CD4-positive, CD25-positive, alpha-beta regulatory T cell (primary cell): ENCODE data around the gene IQGAP3. TPM values are rescaled to one million over a fixed set of nuclear protein-coding genes. Genes with fewer than 3 reads are reported as not detected.
"Not testable (repeated sequence)": the region's sequence is repeated elsewhere in the genome, so short reads cannot be mapped to it uniquely, and the experiment has no call there.

Experiments
- ATAC-seq, 2 donors: fragments of 150-1000 bp; cut with Tn5 transposase; one replicate each; pipeline ENCODE4 v1.10.0; 2021; ENCODE audit warnings: low read depth in 2 of 2, moderate number of reproducible peaks in 2 of 2, moderate library complexity in 1 of 2
- DNase-seq, 3 donors: peaks; one replicate each; pipeline versions ENCODE4 v3.0.0 to v3.0.0-alpha.2; 2012 to 2022; ENCODE audit warnings: mixed read lengths in 1 of 3
- H3K27ac ChIP-seq: one replicate; pipeline ENCODE4 v1.7.0; 2013; ENCODE audit warnings: mild to moderate bottlenecking, low read length; ENCODE audit not compliant: insufficient read depth, poor library complexity, severe bottlenecking
- H3K27me3 ChIP-seq: one replicate; pipeline ENCODE4 v1.7.0; 2013; ENCODE audit warnings: low read length; ENCODE audit not compliant: control insufficient read depth, insufficient read depth
- H3K36me3 ChIP-seq: one replicate; pipeline ENCODE4 v1.7.0; 2013; ENCODE audit warnings: mild to moderate bottlenecking, low read length, moderate library complexity; ENCODE audit not compliant: control insufficient read depth, insufficient read depth
- H3K4me1 ChIP-seq: 2 replicates; pipeline ENCODE4 v1.7.0; 2013; ENCODE audit warnings: mild to moderate bottlenecking, low read length; ENCODE audit not compliant: insufficient read depth, control insufficient read depth, poor library complexity, severe bottlenecking
- H3K4me3 ChIP-seq: one replicate; pipeline ENCODE4 v1.7.0; 2013; ENCODE audit warnings: low read depth, mild to moderate bottlenecking, low read length, moderate library complexity
- H3K9me3 ChIP-seq, 2 experiments: 1 replicate in 1 of 2; 2 replicates in 1 of 2; pipeline ENCODE4 v1.7.0; 2013; ENCODE audit warnings: low read length in 2 of 2, mild to moderate bottlenecking in 1 of 2, moderate library complexity in 1 of 2; ENCODE audit not compliant: control insufficient read depth in 2 of 2
- H3K27ac Mint-ChIP-seq, 3 donors: one replicate each; pipeline ENCODE4 v1.8.0; 2020 to 2022; ENCODE audit warnings: mild to moderate bottlenecking in 3 of 3, mixed read lengths in 3 of 3, moderate library complexity in 2 of 3
- H3K27me3 Mint-ChIP-seq: one replicate; pipeline ENCODE4 v1.8.0; 2022; ENCODE audit warnings: mild to moderate bottlenecking, mixed read lengths
- H3K36me3 Mint-ChIP-seq: one replicate; pipeline ENCODE4 v1.8.0; 2020; ENCODE audit warnings: mixed read lengths
- H3K4me1 Mint-ChIP-seq, 4 donors: one replicate each; pipeline ENCODE4 v1.8.0; 2020 to 2022; ENCODE audit warnings: mixed read lengths in 4 of 4, mild to moderate bottlenecking in 1 of 4
- H3K4me3 Mint-ChIP-seq, 4 donors: one replicate each; pipeline ENCODE4 v1.8.0; 2020 to 2022; ENCODE audit warnings: mild to moderate bottlenecking in 4 of 4, mixed read lengths in 4 of 4, moderate library complexity in 3 of 4
- H3K9me3 Mint-ChIP-seq, 7 donors: one replicate each; pipeline ENCODE4 v1.8.0; 2020 to 2022; ENCODE audit warnings: mixed read lengths in 7 of 7, mild to moderate bottlenecking in 3 of 7, moderate library complexity in 2 of 7
- polyA plus RNA-seq, 4 donors: library from polyadenylated mRNA; unstranded; fragments of 300-500 nt; fragmentation: Illumina TruSeq; gene quantifications; one replicate each; pipeline ENCODE4 v1.2.3, GENCODE V29; 2021
- total RNA-seq: library from RNA; stranded (reverse); gene quantifications from one replicate; pipeline ENCODE4 v1.2.3, GENCODE V29; 2022

Gene IQGAP3
- total and polyA plus RNA-seq, 5 donors from 2014 or later: 0.05 to 0.98 (median 0.10) TPM

GRCh38 chr1:156592910-156593660 lies 20.7 kb upstream of the IQGAP3 start:
- Histone ChIP-seq H3K9me3 (no peaks in the 10 kb centered on the region), H3K36me3 (peaks cover 43% of the 10 kb centered on the region), H3K4me3 (no peak overlapping the region), H3K4me1 (peaks cover 16% of the 10 kb centered on the region), H3K27me3 (no peaks in the 10 kb centered on the region), H3K27ac (peak overlapping the region; percentile 74)
- Mint-ChIP-seq H3K27ac (peak overlapping the region; percentile 48 to 96 (median 86)), H3K27me3 (no peaks in the 10 kb centered on the region), H3K9me3 (no peaks in the 10 kb centered on the region), H3K4me3 (peak overlapping the region; percentile 78 to 94 (median 86)), H3K36me3 (peaks cover 22% of the 10 kb centered on the region), H3K4me1 (peaks cover 0 to 30% (median 18%) of the 10 kb centered on the region in 4 donors)
- DNase-seq (peak in 1 of 3 donors; percentile 27), ATAC-seq (no peak)

DNA sequence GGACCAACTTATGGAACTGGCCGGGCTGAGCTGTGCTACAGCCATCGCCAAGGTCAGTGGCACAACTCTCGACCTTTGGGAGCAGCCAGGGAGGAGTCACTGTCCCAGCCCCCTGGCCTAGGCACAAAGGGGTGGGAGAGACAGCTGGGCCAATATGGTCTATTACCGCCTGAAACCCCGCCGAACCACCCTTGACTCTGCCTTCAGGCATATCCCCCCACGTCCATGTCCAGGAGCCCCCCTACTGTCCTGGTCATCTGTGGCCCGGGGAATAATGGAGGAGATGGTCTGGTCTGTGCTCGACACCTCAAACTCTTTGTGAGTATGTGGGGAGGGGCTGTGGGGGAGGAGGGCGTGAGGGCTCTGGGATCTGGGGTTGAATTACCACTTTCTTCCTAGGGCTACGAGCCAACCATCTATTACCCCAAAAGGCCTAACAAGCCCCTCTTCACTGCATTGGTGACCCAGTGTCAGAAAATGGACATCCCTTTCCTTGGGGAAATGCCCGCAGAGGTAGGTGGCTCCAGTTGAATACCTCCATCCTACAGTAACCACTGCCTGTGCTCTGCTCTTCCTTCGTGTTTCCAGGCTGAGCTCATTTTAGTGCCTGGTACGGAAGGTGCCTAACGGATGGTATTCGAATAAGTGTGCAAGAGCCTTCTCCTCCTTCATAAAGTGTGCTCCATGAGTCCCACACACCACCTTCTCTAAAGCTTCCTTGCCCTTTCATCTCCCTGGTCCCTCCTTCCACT lies 20.0 kb upstream of the IQGAP3 start:
- Histone ChIP-seq H3K36me3 (peaks cover 35% of the 10 kb centered on the region), H3K27ac (peak overlapping the region; percentile 74), H3K9me3 (no peaks in the 10 kb centered on the region), H3K4me3 (peak overlapping the region; percentile 37), H3K4me1 (peaks cover 16% of the 10 kb centered on the region), H3K27me3 (no peaks in the 10 kb centered on the region)
- Mint-ChIP-seq H3K4me1 (peaks cover 0 to 30% (median 17%) of the 10 kb centered on the region in 4 donors), H3K4me3 (peak overlapping the region; percentile 78 to 94 (median 86)), H3K27ac (peak overlapping the region; percentile 33 to 96 (median 86)), H3K36me3 (peaks cover 19% of the 10 kb centered on the region), H3K27me3 (no peaks in the 10 kb centered on the region), H3K9me3 (no peaks in the 10 kb centered on the region)
- ATAC-seq: no peak
- DNase-seq: no peak

- Mint-ChIP-seq H3K4me3 (peak within 1 kb of the TSS; percentile 89 to 94 (median 92)), H3K4me1 (peaks cover 0 to 30% (median 14%) of the 10 kb centered on the region in 4 donors), H3K36me3 (peaks cover 12% of the 10 kb centered on the region), H3K27me3 (no peaks in the 10 kb centered on the region), H3K9me3 (no peaks in the 10 kb centered on the region), H3K27ac (peak within 1 kb of the TSS; percentile 93 to 96 (median 96))
- DNase-seq (peak; percentile 66 to 77 (median 71)), ATAC-seq (peak; percentile 93)
- Histone ChIP-seq H3K27ac (peak within 1 kb of the TSS; percentile 74), H3K9me3 (no peaks in the 10 kb centered on the region), H3K4me1 (peaks cover 16% of the 10 kb centered on the region), H3K27me3 (no peaks in the 10 kb centered on the region), H3K36me3 (peaks cover 28% of the 10 kb centered on the region), H3K4me3 (peak within 1 kb of the TSS; percentile 84)
These were observed 19.2 kb upstream of the IQGAP3 start, which contains the start of gene NAXE for GRCh38 chr1:156591432-156592157. NAXE (plus strand) TSS chr1:156591776; CDS start chr1:156591805, 29 bp downstream.

DNA sequence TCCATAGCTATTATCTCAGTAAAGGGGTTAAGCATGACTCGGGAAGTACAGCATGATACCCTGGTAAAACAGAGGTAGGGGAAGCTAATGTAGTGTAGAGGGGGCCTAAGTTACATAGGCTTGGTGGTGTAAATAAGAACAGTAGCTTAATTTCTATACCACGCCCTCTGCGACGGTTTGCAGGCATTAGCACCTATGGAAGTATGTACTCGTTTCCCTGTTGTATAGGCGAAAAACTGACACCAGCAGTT lies 18.7 kb upstream of the IQGAP3 start:
- peak overlapping the region; percentile 93 to 96 (median 96) for H3K27ac Mint-ChIP-seq
- no peaks in the 10 kb centered on the region for H3K27me3 ChIP-seq
- H3K9me3 Mint-ChIP-seq: no peaks in the 10 kb centered on the region
- H3K27ac ChIP-seq: peak overlapping the region; percentile 74
- peak overlapping the region; percentile 89 to 94 (median 92) for H3K4me3 Mint-ChIP-seq
- DNase-seq: no peak
- peaks cover 23% of the 10 kb centered on the region for H3K36me3 ChIP-seq
- no peak for ATAC-seq
- peak overlapping the region; percentile 84 for H3K4me3 ChIP-seq
- H3K4me1 Mint-ChIP-seq: peaks cover 0 to 30% (median 14%) of the 10 kb centered on the region in 4 donors
- H3K9me3 ChIP-seq: no peaks in the 10 kb centered on the region
- peaks cover 10% of the 10 kb centered on the region for H3K36me3 Mint-ChIP-seq
- H3K4me1 ChIP-seq: peaks cover 16% of the 10 kb centered on the region
- H3K27me3 Mint-ChIP-seq: no peaks in the 10 kb centered on the region

DNA sequence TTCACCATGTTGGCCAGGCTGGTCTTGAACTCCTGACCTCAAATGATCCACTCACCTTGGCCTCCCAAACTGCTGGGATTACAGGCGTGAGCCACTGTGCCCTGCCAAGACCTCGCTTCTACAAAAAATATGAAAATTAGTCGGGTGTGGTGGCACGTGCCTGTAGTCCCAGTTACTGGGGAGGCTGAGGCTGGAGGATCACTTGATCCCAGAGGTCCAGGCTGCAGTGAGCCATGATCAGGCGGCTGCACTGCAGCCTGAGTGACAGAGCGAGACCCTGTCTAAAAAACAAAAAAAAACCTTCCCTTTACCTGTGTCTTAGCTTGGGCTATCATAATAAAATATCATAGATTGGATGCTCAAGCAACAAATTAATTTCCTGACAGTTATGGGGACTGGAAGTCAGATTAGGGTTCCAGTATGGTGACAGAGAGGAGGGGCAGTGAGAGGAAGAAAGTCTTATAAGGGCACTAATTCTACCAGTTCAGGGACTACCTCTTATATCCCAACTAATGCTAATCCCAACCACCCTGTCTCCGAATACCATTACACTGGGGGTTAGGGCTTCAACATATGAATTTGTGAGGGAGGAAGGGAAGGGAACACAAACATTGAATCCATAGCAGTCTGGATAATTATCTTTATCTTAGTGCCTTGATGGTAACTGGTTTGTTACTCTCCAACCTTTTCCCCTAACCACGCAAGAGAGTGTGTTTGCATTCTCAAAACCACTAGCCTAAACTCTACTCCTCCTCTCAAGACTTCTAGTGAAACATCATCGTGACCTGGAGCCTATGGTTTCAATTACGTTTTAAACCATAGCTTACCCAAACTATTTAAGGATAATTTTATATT lies 18.2 kb upstream of the IQGAP3 start:
- ATAC-seq: no peak
- Histone ChIP-seq H3K4me3 (peak overlapping the region; percentile 84), H3K36me3 (peaks cover 18% of the 10 kb centered on the region), H3K9me3 (no peaks in the 10 kb centered on the region), H3K4me1 (peaks cover 16% of the 10 kb centered on the region), H3K27ac (peak overlapping the region; percentile 74), H3K27me3 (no peaks in the 10 kb centered on the region)
- Mint-ChIP-seq H3K4me3 (peak overlapping the region; percentile 89 to 94 (median 92)), H3K9me3 (no peaks in the 10 kb centered on the region), H3K27me3 (no peaks in the 10 kb centered on the region), H3K27ac (peak overlapping the region; percentile 43 to 96 (median 96)), H3K36me3 (peaks cover 8% of the 10 kb centered on the region), H3K4me1 (peaks cover 0 to 30% (median 14%) of the 10 kb centered on the region in 4 donors)
- DNase-seq: no peak

- ATAC-seq (no peak), DNase-seq (no peak)
- H3K27me3 Mint-ChIP-seq: no peaks in the 10 kb centered on the region
- H3K36me3 Mint-ChIP-seq: no peaks in the 10 kb centered on the region
- Histone ChIP-seq H3K27me3 (no peaks in the 10 kb centered on the region), H3K36me3 (peaks cover 11% of the 10 kb centered on the region), H3K4me1 (peaks cover 16% of the 10 kb centered on the region), H3K9me3 (no peaks in the 10 kb centered on the region), H3K4me3 (no peak overlapping the region), H3K27ac (no peak overlapping the region)
- no peaks in the 10 kb centered on the region for H3K9me3 Mint-ChIP-seq
- H3K4me1 Mint-ChIP-seq: peaks cover 0 to 22% (median 8%) of the 10 kb centered on the region in 4 donors
- no peak overlapping the region for H3K27ac Mint-ChIP-seq
- H3K4me3 Mint-ChIP-seq: no peak overlapping the region
These were observed 17.2 kb upstream of the IQGAP3 start for GRCh38 chr1:156589546-156589945.

GRCh38 chr1:156587927-156588326 lies 15.6 kb upstream of the IQGAP3 start:
- not testable (repeated sequence) for ATAC-seq, H3K27me3 Mint-ChIP-seq, H3K36me3 Mint-ChIP-seq, H3K27me3 ChIP-seq, H3K36me3 ChIP-seq, H3K9me3 Mint-ChIP-seq, H3K27ac Mint-ChIP-seq, H3K27ac ChIP-seq, DNase-seq, H3K4me3 Mint-ChIP-seq, H3K4me3 ChIP-seq, H3K9me3 ChIP-seq
- H3K4me1 ChIP-seq: peaks cover 21% of the 10 kb centered on the region
- H3K4me1 Mint-ChIP-seq: peaks cover 5 to 22% (median 12%) of the 10 kb centered on the region in 4 donors
